Liver (tissue), 3 donors: ENCODE results near the gene FAM124A.

Experiments used
- CTCF ChIP-seq: fragments of 150-350 bp; IDR thresholded peaks from 2 replicates; pipeline ENCODE4 v1.5.1; 2017; ENCODE audit warnings: improper control_type of control experiment, low read depth, low read length; ENCODE audit not compliant: missing input control
- EGR1 ChIP-seq, 2 donors: IDR thresholded peaks; 2 replicates each; pipeline ENCODE4 v1.6.1; 2016 to 2018; ENCODE audit warnings: antibody characterized with exemption in 2 of 2, low read depth in 2 of 2
- donor health status: healthy.
- donor health status: healthy.

DNA sequence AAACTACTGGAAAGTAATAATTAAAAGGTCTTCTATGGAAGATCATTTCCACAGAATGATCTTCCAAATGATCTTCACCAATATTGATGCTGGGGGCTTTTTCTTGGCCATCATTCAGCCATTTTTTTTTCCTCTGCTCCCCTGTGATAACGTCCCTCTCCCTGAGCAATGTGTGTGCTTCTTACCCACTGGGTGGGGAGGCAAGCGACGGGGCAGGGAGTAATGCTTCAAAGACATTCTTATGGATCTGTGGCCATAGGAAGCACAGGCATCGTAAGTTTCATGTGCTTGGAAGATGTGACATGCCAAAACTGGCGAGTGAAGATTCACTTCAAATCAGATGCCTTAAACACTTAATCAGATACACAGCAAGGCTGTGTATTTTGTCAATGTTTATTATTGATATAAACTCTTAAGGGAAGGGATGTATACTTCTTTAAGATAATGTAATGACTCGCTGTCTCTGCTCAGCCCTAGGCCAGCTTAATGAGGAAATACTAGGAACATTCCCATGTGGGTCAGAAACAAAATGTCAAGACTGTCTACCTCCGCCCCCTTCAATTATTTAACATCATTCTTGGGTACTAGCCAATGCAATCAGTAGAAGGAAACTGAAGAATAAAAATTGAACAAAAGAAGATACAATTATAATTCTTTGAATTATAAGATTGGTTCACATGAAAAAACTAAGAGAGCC, 83.2 kb downstream of the FAM124A start:
- TF ChIP-seq EGR1 (IDR thresholded peaks at IDR 0.05; ENCODE audit: low read depth in 2 of 2) (no peak), CTCF (no peak)
